Stomach (tissue), 9 donors: Measurements from ENCODE around the gene CNTROB. TPM values are rescaled to one million over a fixed set of nuclear protein-coding genes. Genes with fewer than 3 reads are reported as not detected.

ENCODE experiments used
- DNase-seq, 2 donors: peaks; one replicate each; pipeline versions ENCODE4 v3.0.0 to v3.0.0-alpha.2; 2013 to 2019
- H3K27ac ChIP-seq, 5 donors: fragments of 200-600 bp in 4 of 5; sonication (generic) in 4 of 5; one replicate each; pipeline ENCODE4 v1.5.1; 2013 to 2019; ENCODE audit warnings: mild to moderate bottlenecking in 1 of 5, moderate library complexity in 1 of 5
- H3K27me3 ChIP-seq, 3 donors: fragments of 200-600 bp; sonication (generic); one replicate each; pipeline ENCODE4 v1.5.1; 2017 to 2019; ENCODE audit warnings: mixed run types in 1 of 3
- H3K36me3 ChIP-seq, 4 donors: fragments of 200-600 bp; sonication (generic); 1 replicate in 3 of 4; 2 replicates in 1 of 4; pipeline ENCODE4 v1.5.1; 2016 to 2019
- H3K4me1 ChIP-seq, 4 donors: fragments of 200-600 bp; sonication (generic); one replicate each; pipeline ENCODE4 v1.5.1; 2016 to 2019
- H3K4me3 ChIP-seq, 4 donors: fragments of 200-600 bp; sonication (generic) in 3 of 4; one replicate each; pipeline ENCODE4 v1.5.1; 2016 to 2019; ENCODE audit warnings: mild to moderate bottlenecking in 1 of 4
- H3K9me3 ChIP-seq, 4 donors: fragments of 200-600 bp; sonication (generic); one replicate each; pipeline ENCODE4 v1.5.1; 2016 to 2019
- CTCF ChIP-seq, 7 experiments: fragments of 450-650 bp in 4 of 7; fragments of 200-600 bp in 3 of 7; sonication (generic) in 3 of 7; IDR thresholded peaks; one replicate each; pipeline ENCODE4 v1.5.1; 2016 to 2019; ENCODE audit warnings: antibody characterized with exemption in 7 of 7, control low read depth in 2 of 7, mild to moderate bottlenecking in 1 of 7
- EP300 ChIP-seq: sonication (generic); formaldehyde crosslinking; IDR thresholded peaks from one replicate; pipeline ENCODE4 v1.6.1; 2017; ENCODE audit warnings: antibody characterized with exemption
- POLR2A ChIP-seq, 4 donors: fragments of 450-650 bp; IDR thresholded peaks; one replicate each; pipeline ENCODE4 v1.6.1; 2016; ENCODE audit warnings: antibody characterized with exemption in 4 of 4, control low read depth in 2 of 4, mild to moderate bottlenecking in 1 of 4, moderate library complexity in 1 of 4
- POLR2AphosphoS5 ChIP-seq, 3 donors: sonication (generic); formaldehyde crosslinking; IDR thresholded peaks; one replicate each; pipeline ENCODE4 v1.6.1; 2016; ENCODE audit warnings: antibody characterized with exemption in 3 of 3
- WGBS, 5 donors: extraction: QIAGEN DNeasy Blood & Tissue Kit in 3 of 5; methylation state at CpG; one replicate each; pipeline versions ENCODE4 v1.1.5 to v1.1.7; 2013 to 2018; 5-methylcytosine and 5-hydroxymethylcytosine counted together
- intact Hi-C: fragments of 100-400 bp; cut with DNase I; formaldehyde crosslinking; loops from one replicate; pipeline ENCODE4 v1.15.1; 2023; ENCODE audit warnings: low total_unique reads
- polyA plus RNA-seq, 3 donors: library from polyadenylated mRNA; stranded (reverse); fragments of 200-250 nt; gene quantifications; one replicate each; pipeline ENCODE4 v1.2.3, GENCODE V29; 2013
- total RNA-seq, 5 donors: library from RNA; depleted of rRNA; stranded (reverse); fragments of >200 nt; gene quantifications; one replicate each; pipeline versions ENCODE4 v1.1.0 to v1.2.3, GENCODE V29; 2014 to 2016
- donor health status: healthy with polysubstance abuse.
- donor health status: Bipolar disorder and iron deficiency.
- donor health status: healthy.

Gene CNTROB
- total and polyA plus RNA-seq, 8 donors, result 12.9 to 146 (median 25.7) TPM

- Histone ChIP-seq H3K9me3 (no peaks in the 10 kb centered on the region), H3K27me3 (no peaks in the 10 kb centered on the region), H3K4me3 (no peak overlapping the region), H3K36me3 (peaks cover 57 to 95% (median 92%) of the 10 kb centered on the region in 4 donors), H3K4me1 (peaks cover 0 to 4% (median under 1%) of the 10 kb centered on the region in 4 donors), H3K27ac (no peak overlapping the region)
- TF ChIP-seq EP300 (no peak), CTCF (IDR thresholded peaks at IDR 0.05) (no peak), POLR2A (IDR thresholded peaks at IDR 0.05) (no peak), POLR2AphosphoS5 (IDR thresholded peaks at IDR 0.05) (no peak)
- DNase-seq, result no peak
- WGBS, 5 donors, result 86 to 98% (median 96%) methylated on average over 4 of the region's 4 CpGs
- intact Hi-C loops, result no loop called here
These were observed 8.0 kb downstream of the CNTROB start for GRCh38 chr17:7940034-7940433.

- no peak for TF ChIP-seq CTCF (IDR thresholded peaks at IDR 0.05)
- intact Hi-C loops, result no loop called here
- Histone ChIP-seq H3K9me3 (no peaks in the 10 kb centered on the region), H3K4me1 (no peaks in the 10 kb centered on the region), H3K36me3 (peaks cover 61 to 97% (median 93%) of the 10 kb centered on the region in 4 donors), H3K27ac (no peak overlapping the region), H3K27me3 (no peaks in the 10 kb centered on the region), H3K4me3 (no peak overlapping the region)
- DNase-seq, result no peak
- WGBS, 5 donors, result 84 to 97% (median 93%) methylated on average over 6 of the region's 6 CpGs
These were observed 8.7 kb downstream of the CNTROB start for GRCh38 chr17:7940743-7941142.

- H3K4me3 ChIP-seq, result no peak overlapping the region
- intact Hi-C loops, result no loop called here
- no peaks in the 10 kb centered on the region for H3K4me1 ChIP-seq
- TF ChIP-seq POLR2A (IDR thresholded peaks at IDR 0.05), result no peak
- TF ChIP-seq POLR2AphosphoS5 (IDR thresholded peaks at IDR 0.05), result no peak
- no peak for TF ChIP-seq EP300
- WGBS, 5 donors, result 90 to 98% (median 92%) methylated on average over 13 of the region's 13 CpGs
- no peaks in the 10 kb centered on the region for H3K27me3 ChIP-seq
- no peak overlapping the region for H3K27ac ChIP-seq
- H3K36me3 ChIP-seq, result peaks cover 74 to 97% (median 95%) of the 10 kb centered on the region in 4 donors
- no peaks in the 10 kb centered on the region for H3K9me3 ChIP-seq
- DNase-seq, result no peak
These were observed 11.3 kb downstream of the CNTROB start for GRCh38 chr17:7943291-7943690.

GRCh38 chr17:7944326-7944725, 12.3 kb downstream of the CNTROB start:
- Histone ChIP-seq H3K4me1 (no peaks in the 10 kb centered on the region), H3K27me3 (no peaks in the 10 kb centered on the region), H3K9me3 (no peaks in the 10 kb centered on the region), H3K36me3 (peaks cover 77 to 97% (median 95%) of the 10 kb centered on the region in 4 donors), H3K27ac (no peak overlapping the region), H3K4me3 (no peak overlapping the region)
- TF ChIP-seq CTCF (IDR thresholded peaks at IDR 0.05), result no peak
- TF ChIP-seq EP300, result no peak
- TF ChIP-seq POLR2A (IDR thresholded peaks at IDR 0.05), result no peak
- no peak for TF ChIP-seq POLR2AphosphoS5 (IDR thresholded peaks at IDR 0.05)
- DNase-seq, result no peak
- intact Hi-C loops, result no loop called here
- WGBS, 5 donors, result 90 to 97% (median 92%) methylated on average over 9 of the region's 9 CpGs

GRCh38 chr17:7945651-7946050, 13.6 kb downstream of the CNTROB start:
- Histone ChIP-seq H3K4me1 (no peaks in the 10 kb centered on the region), H3K27ac (no peak overlapping the region), H3K27me3 (no peaks in the 10 kb centered on the region), H3K4me3 (no peak overlapping the region), H3K36me3 (peaks cover 64 to 92% (median 91%) of the 10 kb centered on the region in 4 donors), H3K9me3 (no peaks in the 10 kb centered on the region)
- 76 to 94% (median 93%) methylated on average over 6 to 7 of the region's 7 CpGs for WGBS, 5 donors
- intact Hi-C loops, result no loop called here
- no peak for DNase-seq
- TF ChIP-seq POLR2A (IDR thresholded peaks at IDR 0.05) (no peak), CTCF (IDR thresholded peaks at IDR 0.05) (no peak), EP300 (no peak), POLR2AphosphoS5 (IDR thresholded peaks at IDR 0.05) (no peak)
